Hindlimb muscle (tissue), 1 donor: ENCODE data around the gene TSPAN11. TPM values are rescaled to one million over a fixed set of nuclear protein-coding genes. Genes with fewer than 3 reads are reported as not detected.
A peak's percentile ranks its signal among the peaks of the same experiment; 100 is the strongest.

Experiments
- DNase-seq: peaks from one replicate; pipeline ENCODE4 v3.0.0-alpha.2; 2013
- polyA plus RNA-seq: library from polyadenylated mRNA; unstranded; fragments of 120-200 nt; gene quantifications from one replicate; pipeline ENCODE4 v1.2.1, GENCODE V29; 2013; ENCODE audit not compliant: insufficient read length

TSPAN11 gene
- polyA plus RNA-seq, 1 donor = 5.9 TPM

- DNase-seq = no peak
These were observed 54.6 kb downstream of the TSPAN11 start for GRCh38 chr12:30980955-30981662.

- DNase-seq = no peak
These were observed 55.9 kb downstream of the TSPAN11 start for GRCh38 chr12:30982413-30982812.

GRCh38 chr12:30985814-30986452 is 59.4 kb downstream of the TSPAN11 start:
- DNase-seq = peak; percentile 40

GRCh38 chr12:30988086-30988485 is 61.5 kb downstream of the TSPAN11 start:
- no peak for DNase-seq

- DNase-seq = no peak
These were observed 62.2 kb downstream of the TSPAN11 start for GRCh38 chr12:30988646-30989286.

GRCh38 chr12:30989754-30990153 is 63.2 kb downstream of the TSPAN11 start:
- DNase-seq = no peak

GRCh38 chr12:30990316-30990715 is 63.8 kb downstream of the TSPAN11 start:
- DNase-seq = no peak

- no peak for DNase-seq
These were observed 64.2 kb downstream of the TSPAN11 start for GRCh38 chr12:30990776-30991175.

- DNase-seq = no peak
These were observed 64.9 kb downstream of the TSPAN11 start for GRCh38 chr12:30991466-30991865.

GRCh38 chr12:30992381-30992780 is 65.8 kb downstream of the TSPAN11 start:
- no peak for DNase-seq

- DNase-seq = no peak
These were observed 67.2 kb downstream of the TSPAN11 start for GRCh38 chr12:30993766-30994165.

- no peak for DNase-seq
These were observed 67.7 kb downstream of the TSPAN11 start for GRCh38 chr12:30994274-30994673.

GRCh38 chr12:30996255-30996654 is 69.7 kb downstream of the TSPAN11 start:
- DNase-seq = no peak

- no peak for DNase-seq
These were observed 70.2 kb downstream of the TSPAN11 start for GRCh38 chr12:30996752-30997151.

GRCh38 chr12:30997685-30998440 is 71.3 kb downstream of the TSPAN11 start:
- no peak for DNase-seq

GRCh38 chr12:30999011-30999410 is 72.5 kb downstream of the TSPAN11 start:
- no peak for DNase-seq

GRCh38 chr12:30999723-31000122 is 73.2 kb downstream of the TSPAN11 start:
- DNase-seq = no peak

GRCh38 chr12:31000751-31001150 is 74.2 kb downstream of the TSPAN11 start:
- DNase-seq = no peak

GRCh38 chr12:31001581-31002360 is 75.2 kb downstream of the TSPAN11 start:
- DNase-seq = no peak

GRCh38 chr12:31002361-31002725 is 75.8 kb downstream of the TSPAN11 start:
- DNase-seq = no peak

- DNase-seq = no peak
These were observed 76.5 kb downstream of the TSPAN11 start for GRCh38 chr12:31002999-31003398.
